ENCODE measurements around the gene PWWP2B.
"Not testable (repeated sequence)": the region's sequence is repeated elsewhere in the genome, so short reads cannot be mapped to it uniquely, and the experiment has no call there.

- TF ChIP-seq GATA2 (IDR thresholded peaks at IDR 0.05; ENCODE audit: insufficient read depth, insufficient read length, low read depth, low read length); CTCF (IDR thresholded peaks at IDR 0.05; ENCODE audit: extremely low read depth in 1 of 2, insufficient read depth in 1 of 2, low read depth in 1 of 2, low read length in 2 of 2); POLR2A (IDR thresholded peaks at IDR 0.05; ENCODE audit: low read depth, low read length): not testable (repeated sequence)
Observed at GRCh38 chr10:132379026-132379425, 18.0 kb upstream of the PWWP2B start.
